Stimulated activated CD8-positive, alpha-beta memory T cell treated with anti-CD3 and anti-CD28 coated beads, Interleukin-2, amount 100 ng/mL, for 48 hours (primary cell): ENCODE results near the gene RNF19B.
"Not testable (repeated sequence)": the region's sequence is repeated elsewhere in the genome, so short reads cannot be mapped to it uniquely, and the experiment has no call there.

ENCODE experiments used
- DNase-seq, 2 donors: peaks; one replicate each; pipeline ENCODE4 v3.0.0-alpha.2; 2020; ENCODE audit warnings: low read depth in 2 of 2

Gene RNF19B

DNA sequence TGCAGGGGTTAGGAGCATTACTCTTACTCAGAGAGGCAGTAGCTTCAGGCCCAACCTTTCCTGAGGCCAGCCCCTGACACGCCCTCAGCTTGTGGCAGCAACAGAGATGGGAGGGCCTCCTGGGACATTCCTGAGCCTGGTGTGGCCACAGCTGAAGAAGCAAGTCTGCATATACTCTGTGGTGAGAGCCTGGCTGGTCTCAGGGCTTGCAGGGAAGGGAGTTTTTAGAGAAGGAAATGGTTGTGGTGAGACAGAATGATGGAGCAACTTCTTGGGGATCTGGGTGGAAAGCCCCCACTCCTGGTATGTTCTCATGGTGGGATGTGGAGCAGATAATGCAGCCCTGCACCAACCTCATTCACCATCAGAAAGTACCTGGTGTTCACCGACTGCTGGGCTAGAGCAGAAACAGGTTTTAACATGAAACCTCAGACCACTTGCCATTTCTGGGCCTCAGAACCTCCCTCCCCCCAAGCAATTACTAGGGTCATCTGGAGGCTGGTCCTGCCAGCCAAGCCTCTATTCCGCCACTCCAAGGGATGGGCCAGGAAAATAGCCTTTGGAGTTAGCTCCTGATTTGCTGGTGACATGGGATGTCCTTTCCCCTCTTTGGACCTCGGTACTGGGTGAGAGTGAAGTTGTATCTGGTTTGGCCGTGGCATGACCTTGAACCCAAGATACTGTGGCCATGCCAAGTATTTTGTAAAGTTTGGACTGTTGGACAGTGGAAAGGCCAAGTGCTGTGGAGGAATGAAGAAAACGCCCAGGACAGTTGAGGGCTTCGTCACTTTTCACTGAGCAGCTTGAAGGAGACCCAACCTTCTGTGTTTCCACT, 28.1 kb upstream of the RNF19B start:
- DNase-seq = peak; percentile 64 to 71

GRCh38 chr1:32991819-32992488, 27.3 kb upstream of the RNF19B start:
- DNase-seq = no peak

DNA sequence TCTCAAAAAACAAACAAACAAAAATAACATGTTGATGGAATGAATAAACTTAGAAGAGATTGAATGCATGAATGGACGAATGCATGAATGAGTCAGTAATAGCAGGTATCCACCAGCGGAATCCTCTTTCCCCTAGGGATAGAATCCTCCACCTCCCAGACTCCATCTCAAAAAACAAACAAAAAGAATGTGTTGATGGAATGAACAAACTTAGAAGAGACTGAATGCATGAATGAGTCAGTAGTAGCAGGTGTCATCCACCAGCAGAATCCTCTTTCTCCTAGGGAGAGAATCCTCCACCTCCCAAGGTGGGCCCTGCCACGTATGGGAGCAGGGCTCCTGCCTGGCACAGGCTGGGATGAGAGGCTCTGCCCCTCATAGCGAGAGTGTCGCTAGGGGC, 26.8 kb upstream of the RNF19B start:
- DNase-seq = no peak

DNA sequence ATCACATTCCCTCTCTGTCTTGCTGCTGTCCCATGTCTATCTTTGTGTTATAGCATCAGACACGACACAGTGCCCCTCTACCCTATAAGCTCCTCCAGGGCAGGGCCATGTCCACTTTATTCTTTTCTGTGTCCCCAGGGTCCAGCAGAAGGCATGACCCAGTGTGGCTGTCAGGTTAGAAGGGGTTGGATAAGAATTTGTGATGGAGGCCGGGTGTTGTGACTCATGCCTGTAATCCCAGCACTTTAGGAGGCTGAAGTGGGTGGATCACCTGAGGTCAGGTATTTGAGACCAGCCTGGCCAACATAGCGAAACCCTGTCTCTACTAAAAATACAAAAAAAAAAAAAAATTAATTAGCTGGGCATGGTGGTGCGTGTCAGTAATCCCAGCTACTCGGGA, 26.3 kb upstream of the RNF19B start:
- no peak for DNase-seq

- peak in 1 of 2 donors; percentile 54 for DNase-seq
Measured at GRCh38 chr1:32989160-32990050, 24.8 kb upstream of the RNF19B start.

- DNase-seq = no peak
Measured at GRCh38 chr1:32988665-32989064, 24.1 kb upstream of the RNF19B start.

DNA sequence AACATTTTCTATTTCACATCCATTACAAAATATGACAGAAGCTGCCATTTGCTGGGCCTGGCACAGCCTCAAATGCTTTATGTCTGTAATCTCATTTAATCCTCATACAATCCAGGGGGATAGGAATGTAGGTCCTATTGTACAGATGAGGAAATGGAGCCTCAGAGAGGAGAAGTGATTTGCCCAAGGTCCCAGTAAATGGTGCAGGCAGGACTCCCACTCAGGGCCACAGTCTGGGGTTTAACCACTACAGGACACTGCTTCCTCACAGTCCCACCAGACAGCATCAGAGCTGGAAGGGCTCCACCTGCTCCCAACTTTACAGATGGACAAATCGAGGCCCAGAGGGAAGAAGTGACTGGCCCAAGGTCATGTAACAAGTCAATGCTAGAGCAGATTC, 20.6 kb upstream of the RNF19B start:
- no peak for DNase-seq

- DNase-seq = no peak
Measured at GRCh38 chr1:32984455-32985171, 20.0 kb upstream of the RNF19B start.

DNA sequence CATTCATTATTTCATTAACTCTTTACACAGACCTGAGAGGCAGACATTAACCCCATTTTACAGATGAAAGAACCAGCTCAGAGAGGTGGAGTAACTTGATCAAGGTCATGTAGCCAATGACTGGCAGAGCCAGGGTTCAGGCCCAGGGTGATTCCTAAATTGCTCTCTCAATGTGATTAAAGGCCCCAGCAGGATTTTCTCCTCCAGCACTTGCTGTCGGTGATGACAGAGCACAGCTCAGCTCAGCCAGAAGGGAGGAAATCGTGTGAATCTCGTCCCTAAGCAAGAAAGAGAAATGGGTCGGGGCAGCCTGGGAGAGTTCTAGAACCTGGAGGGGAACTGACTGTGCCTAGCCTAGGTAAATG, 19.5 kb upstream of the RNF19B start:
- DNase-seq = no peak

- no peak for DNase-seq
Measured at GRCh38 chr1:32983020-32983419, 18.4 kb upstream of the RNF19B start.

GRCh38 chr1:32981003-32981901, 16.6 kb upstream of the RNF19B start:
- peak; percentile 31 to 53 for DNase-seq

GRCh38 chr1:32980080-32980479, 15.5 kb upstream of the RNF19B start:
- no peak for DNase-seq

GRCh38 chr1:32978854-32979253, 14.2 kb upstream of the RNF19B start:
- no peak for DNase-seq

DNA sequence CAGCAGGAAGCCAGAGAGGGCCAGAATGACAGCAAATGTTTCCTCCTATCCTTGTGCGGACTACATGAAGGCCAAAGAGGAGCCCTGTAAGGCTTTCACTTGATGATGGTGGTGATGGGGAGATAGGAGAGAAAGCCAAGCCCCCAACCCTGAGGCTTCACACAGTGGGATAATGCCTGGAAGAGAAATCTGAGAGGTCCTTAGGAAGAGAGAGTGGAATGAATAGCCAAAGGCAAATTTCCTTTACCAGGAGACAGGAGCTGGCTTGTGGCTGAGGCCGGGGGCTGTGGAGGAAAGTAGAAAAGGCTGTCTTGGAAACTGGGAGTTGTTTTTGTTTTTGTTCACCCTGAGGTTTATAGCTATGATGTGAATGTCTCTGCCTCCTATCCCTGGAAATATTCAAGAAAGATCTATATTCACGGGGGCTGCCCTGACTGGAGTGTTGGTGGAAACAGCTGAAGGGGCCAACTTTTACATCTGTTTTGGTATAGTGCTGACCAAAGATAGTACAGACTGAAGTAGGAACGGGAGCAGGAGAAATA, 13.0 kb upstream of the RNF19B start:
- DNase-seq = no peak

DNA sequence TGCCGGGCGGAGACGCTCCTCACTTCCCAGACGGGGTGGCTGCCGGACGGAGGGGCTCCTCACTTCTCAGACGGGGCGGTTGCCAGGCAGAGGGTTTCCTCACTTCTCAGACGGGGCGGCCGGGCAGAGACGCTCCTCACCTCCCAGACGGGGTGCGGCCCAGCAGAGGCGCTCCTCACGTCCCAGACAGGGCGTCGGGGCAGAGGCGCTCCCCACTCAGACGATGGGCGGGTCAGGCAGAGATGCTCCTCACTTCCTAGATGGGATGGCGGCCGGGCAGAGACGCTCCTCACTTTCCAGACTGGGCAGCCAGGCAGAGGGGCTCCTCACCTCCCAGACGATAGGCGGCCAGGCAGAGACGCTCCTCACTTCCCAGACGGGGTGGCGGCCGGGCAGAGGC, 10.4 kb upstream of the RNF19B start:
- DNase-seq = not testable (repeated sequence)

GRCh38 chr1:32973458-32973857, 8.8 kb upstream of the RNF19B start:
- not testable (repeated sequence) for DNase-seq

DNA sequence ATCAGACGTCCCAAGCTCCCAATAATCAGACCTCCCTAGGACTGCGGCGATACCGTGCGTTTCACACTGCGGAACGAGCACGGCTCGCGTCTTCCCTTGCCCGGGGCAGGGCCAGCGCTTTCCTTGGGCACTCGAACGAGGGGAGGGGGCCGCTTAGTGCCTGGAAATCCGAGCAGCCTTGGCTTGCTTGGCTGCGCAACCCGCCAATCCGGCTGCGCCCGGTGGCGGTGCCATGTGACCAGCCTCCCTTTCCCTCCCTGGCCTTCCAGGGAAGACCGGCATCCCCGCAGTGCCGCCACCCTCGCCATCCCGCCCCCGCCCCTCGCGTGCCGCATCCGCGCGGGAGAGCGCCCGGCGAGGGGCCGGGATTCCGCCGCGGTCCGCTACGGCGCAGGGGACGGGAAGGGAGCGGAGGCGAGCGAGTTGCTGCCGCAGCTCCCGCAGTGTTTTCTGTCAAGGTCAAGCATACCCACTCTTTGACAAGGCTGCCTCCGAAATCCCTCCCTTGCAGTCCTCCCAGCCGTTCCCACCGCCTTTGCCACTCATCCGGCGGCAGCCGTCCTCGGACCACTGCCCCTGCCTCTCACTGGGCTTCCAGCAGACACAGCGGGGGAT, 8.3 kb upstream of the RNF19B start:
- no peak for DNase-seq

DNA sequence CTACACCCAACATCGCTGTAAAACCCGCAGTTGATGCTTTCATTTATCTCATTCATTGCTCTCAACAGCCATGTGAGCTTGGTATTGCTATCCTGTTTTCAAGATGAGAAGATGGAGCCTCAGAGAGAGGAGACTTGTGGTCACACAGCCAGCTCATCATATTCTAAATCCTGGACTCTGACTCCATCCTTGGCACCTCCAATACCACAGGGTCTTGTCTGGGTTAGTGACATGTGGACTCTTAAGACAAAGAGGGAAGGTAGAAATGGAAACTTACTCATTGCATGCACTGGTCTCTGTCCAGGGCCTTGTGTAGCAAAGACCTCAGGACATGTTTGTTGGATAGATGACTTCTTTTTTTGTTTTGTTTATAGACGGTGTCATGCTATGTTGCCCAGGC, 7.0 kb upstream of the RNF19B start:
- DNase-seq = no peak

- no peak for DNase-seq
Measured at GRCh38 chr1:32971156-32971555, 6.5 kb upstream of the RNF19B start.

- no peak for DNase-seq
Measured at GRCh38 chr1:32969566-32969965, 5.0 kb upstream of the RNF19B start.
